B cell (primary cell): ENCODE data around the gene TTYH1. TPM values are rescaled to one million over a fixed set of nuclear protein-coding genes. Genes with fewer than 3 reads are reported as not detected.

ENCODE experiments used
- ATAC-seq: fragments of 200-7000 bp; cut with Tn5 transposase; one replicate; pipeline ENCODE4 v1.10.0; 2021; ENCODE audit warnings: low read depth, mild to moderate bottlenecking, moderate number of reproducible peaks, moderate library complexity
- CTCF ChIA-PET: fragments of 350-600 bp; sonication (Branson Sonifier 250); formaldehyde crosslinking; loops from one replicate; lab custom pipeline; 2021; ENCODE audit warnings: antibody characterized with exemption, inconsistent platforms; lab: Charles Lee
- POLR2A ChIA-PET: fragments of 350-600 bp; sonication (Branson Sonifier 250); formaldehyde crosslinking; loops from one replicate; lab custom pipeline; 2021; ENCODE audit warnings: antibody characterized with exemption; lab: Charles Lee
- DNase-seq: peaks from one replicate; pipeline ENCODE4 v3.0.0; 2013
- H2AFZ ChIP-seq: 2 replicates; pipeline ENCODE4 v1.6.1; 2012; ENCODE audit warnings: mild to moderate bottlenecking, low read depth, low read length; ENCODE audit not compliant: insufficient read depth, poor library complexity, severe bottlenecking
- H3K27ac ChIP-seq, 2 donors: 1 replicate in 1 of 2; 2 replicates in 1 of 2; pipeline ENCODE4 v1.5.1; 2012 to 2013; ENCODE audit warnings: low read length in 2 of 2, mild to moderate bottlenecking in 2 of 2, moderate library complexity in 1 of 2
- H3K27me3 ChIP-seq, 4 experiments: fragments of 200-600 bp in 1 of 4; sonication (generic) in 1 of 4; replicated peaks in 1 of 4; 1 replicate in 2 of 4; 2 replicates in 2 of 4; pipeline versions ENCODE4 v1.6.1 to v1.7.0; 2013 to 2016; ENCODE audit warnings: low read length in 3 of 4, mild to moderate bottlenecking in 2 of 4, mixed read lengths in 1 of 4, moderate library complexity in 1 of 4; ENCODE audit not compliant: insufficient read depth in 4 of 4, control insufficient read depth in 3 of 4; ENCODE audit errors: control extremely low read depth in 1 of 4
- H3K36me3 ChIP-seq, 2 experiments: replicated peaks in 1 of 2; 1 replicate in 1 of 2; 2 replicates in 1 of 2; pipeline versions ENCODE4 v1.6.1 to v1.7.1; 2013; ENCODE audit warnings: low read length in 1 of 2; ENCODE audit not compliant: insufficient read depth in 2 of 2, control insufficient read depth in 1 of 2; ENCODE audit errors: control extremely low read depth in 1 of 2, extremely low read depth in 1 of 2
- H3K4me1 ChIP-seq, 2 donors: fragments of 200-600 bp in 1 of 2; sonication (generic) in 1 of 2; 1 replicate in 1 of 2; 2 replicates in 1 of 2; pipeline versions ENCODE4 v1.5.1 to v1.6.1; 2013 to 2017; ENCODE audit warnings: low read length in 2 of 2; ENCODE audit not compliant: control insufficient read depth in 2 of 2, insufficient read depth in 2 of 2
- H3K4me2 ChIP-seq: replicated peaks from 2 replicates; pipeline ENCODE3; 2012; ENCODE audit warnings: mild to moderate bottlenecking, low read depth, low read length; ENCODE audit not compliant: poor library complexity, severe bottlenecking
- H3K4me3 ChIP-seq, 5 experiments: fragments of 200-600 bp in 1 of 5; sonication (generic) in 1 of 5; 1 replicate in 3 of 5; 2 replicates in 2 of 5; pipeline versions ENCODE4 v1.5.1 to v1.7.0; 2011 to 2016; ENCODE audit warnings: low read length in 4 of 5, mild to moderate bottlenecking in 4 of 5, low read depth in 2 of 5, control low read depth in 1 of 5, moderate library complexity in 1 of 5; ENCODE audit not compliant: insufficient read depth in 1 of 5; ENCODE audit errors: control extremely low read depth in 1 of 5, extremely low read depth in 1 of 5
- H3K79me2 ChIP-seq: fragments of 200-600 bp; sonication (generic); one replicate; pipeline ENCODE4 v1.6.0; 2016; ENCODE audit warnings: low read length; ENCODE audit not compliant: control insufficient read depth, insufficient read depth
- H3K9ac ChIP-seq: fragments of 200-600 bp; sonication (generic); 2 replicates; pipeline ENCODE4 v1.6.1; 2017; ENCODE audit warnings: mild to moderate bottlenecking, low read length, moderate library complexity
- H3K9me3 ChIP-seq, 3 donors: one replicate each; pipeline versions ENCODE4 v1.6.1 to v1.7.1; 2013; ENCODE audit warnings: low read length in 2 of 3; ENCODE audit not compliant: control insufficient read depth in 2 of 3, insufficient read depth in 1 of 3; ENCODE audit errors: control extremely low read depth in 1 of 3
- H4K20me1 ChIP-seq: 2 replicates; pipeline ENCODE4 v1.6.0; 2012; ENCODE audit warnings: mild to moderate bottlenecking, low read length; ENCODE audit not compliant: insufficient read depth, control insufficient read depth, poor library complexity, severe bottlenecking
- H3K27ac Mint-ChIP-seq: one replicate; pipeline ENCODE4 v1.8.0; 2021; ENCODE audit warnings: mixed read lengths
- H3K27me3 Mint-ChIP-seq: one replicate; pipeline ENCODE4 v1.8.0; 2021; ENCODE audit warnings: mixed read lengths
- H3K4me1 Mint-ChIP-seq: one replicate; pipeline ENCODE4 v1.8.0; 2021; ENCODE audit warnings: mixed read lengths
- H3K4me3 Mint-ChIP-seq: one replicate; pipeline ENCODE4 v1.8.0; 2021; ENCODE audit warnings: mixed read lengths
- H3K9me3 Mint-ChIP-seq: one replicate; pipeline ENCODE4 v1.8.0; 2022; ENCODE audit warnings: mixed read lengths; ENCODE audit not compliant: insufficient read depth
- EZH2 ChIP-seq: IDR thresholded peaks from 2 replicates; pipeline ENCODE4 v1.6.1; 2012; ENCODE audit warnings: borderline replicate concordance, low read depth, mild to moderate bottlenecking, moderate library complexity, low read length; ENCODE audit not compliant: insufficient read depth, poor library complexity, severe bottlenecking
- WGBS: methylation state at CpG from one replicate; pipeline ENCODE4 v1.1.5; 2013; ENCODE audit warnings: missing lambda C conversion rate; ENCODE audit not compliant: insufficient coverage; 5-methylcytosine and 5-hydroxymethylcytosine counted together
- intact Hi-C: fragments of 100-400 bp; cut with micrococcal nuclease; formaldehyde crosslinking; loops from one replicate; pipeline ENCODE4 v1.10.0; 2022
- polyA plus RNA-seq: library from polyadenylated mRNA; depleted of rRNA; stranded (reverse); fragments of >200 nt; gene quantifications from 2 replicates; pipeline ENCODE4 v1.2.3, GENCODE V29; 2012
- total RNA-seq, 2 donors: library from RNA; stranded (reverse); fragments of 120-200 nt in 1 of 2; gene quantifications; 1 replicate in 1 of 2; 2 replicates in 1 of 2; pipeline versions ENCODE4 v1.2.3 to v1.2.4, GENCODE V29; 2013 to 2022
- TF ChIP-seq, protein P1 (sequence below): fragments of 200-600 bp; IDR thresholded peaks from one replicate; pipeline ENCODE4 v1.8.0; 2022; ENCODE audit warnings: antibody characterized with exemption, mild to moderate bottlenecking

Gene TTYH1
- total and polyA plus RNA-seq, 2 donors (not counting 1 experiment from before 2014, with no cell fraction given) = not detected

DNA sequence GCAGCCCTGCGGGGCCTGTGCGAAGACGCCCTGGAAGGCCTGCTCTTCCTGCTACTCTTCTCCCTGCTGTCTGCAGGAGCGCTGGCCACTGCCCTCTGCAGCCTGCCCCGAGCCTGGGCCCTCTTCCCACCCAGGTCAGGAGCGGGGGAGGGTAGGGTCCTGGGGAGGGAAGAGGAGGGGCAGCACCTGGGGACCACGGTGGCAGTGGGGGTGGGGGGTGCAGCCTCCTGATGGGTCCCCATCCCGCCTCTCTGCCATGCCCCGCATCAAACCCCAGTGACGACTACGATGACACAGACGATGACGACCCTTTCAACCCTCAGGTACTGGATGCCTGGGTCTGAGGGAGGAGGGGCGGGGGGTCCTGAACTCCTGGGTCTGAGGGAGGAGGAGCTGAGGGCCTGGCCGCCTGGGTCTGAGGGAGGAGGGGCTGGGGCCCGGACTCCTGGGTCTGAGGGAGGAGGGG lies 20.3 kb downstream of the TTYH1 start:
- CTCF ChIA-PET = no interaction called here
- peaks cover 13% of the 10 kb centered on the region for H4K20me1 ChIP-seq
- H3K4me3 ChIP-seq = no peak overlapping the region
- H3K4me3 Mint-ChIP-seq = no peak overlapping the region
- H3K27me3 ChIP-seq = peaks cover 0 to 2% (median 0%) of the 10 kb centered on the region in 4 experiments
- 89% methylated on average over 10 of the region's 16 CpGs for WGBS
- H3K4me2 ChIP-seq = no peak overlapping the region
- peaks cover 4% of the 10 kb centered on the region for H3K27me3 Mint-ChIP-seq
- H3K27ac Mint-ChIP-seq = no peak overlapping the region
- no peak for TF ChIP-seq EZH2
- TF ChIP-seq, protein P1, sequence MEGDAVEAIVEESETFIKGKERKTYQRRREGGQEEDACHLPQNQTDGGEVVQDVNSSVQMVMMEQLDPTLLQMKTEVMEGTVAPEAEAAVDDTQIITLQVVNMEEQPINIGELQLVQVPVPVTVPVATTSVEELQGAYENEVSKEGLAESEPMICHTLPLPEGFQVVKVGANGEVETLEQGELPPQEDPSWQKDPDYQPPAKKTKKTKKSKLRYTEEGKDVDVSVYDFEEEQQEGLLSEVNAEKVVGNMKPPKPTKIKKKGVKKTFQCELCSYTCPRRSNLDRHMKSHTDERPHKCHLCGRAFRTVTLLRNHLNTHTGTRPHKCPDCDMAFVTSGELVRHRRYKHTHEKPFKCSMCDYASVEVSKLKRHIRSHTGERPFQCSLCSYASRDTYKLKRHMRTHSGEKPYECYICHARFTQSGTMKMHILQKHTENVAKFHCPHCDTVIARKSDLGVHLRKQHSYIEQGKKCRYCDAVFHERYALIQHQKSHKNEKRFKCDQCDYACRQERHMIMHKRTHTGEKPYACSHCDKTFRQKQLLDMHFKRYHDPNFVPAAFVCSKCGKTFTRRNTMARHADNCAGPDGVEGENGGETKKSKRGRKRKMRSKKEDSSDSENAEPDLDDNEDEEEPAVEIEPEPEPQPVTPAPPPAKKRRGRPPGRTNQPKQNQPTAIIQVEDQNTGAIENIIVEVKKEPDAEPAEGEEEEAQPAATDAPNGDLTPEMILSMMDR = no peak
- DNase-seq (no peak), ATAC-seq (no peak)
- no peak overlapping the region for H2AFZ ChIP-seq
- no peak overlapping the region for H3K9ac ChIP-seq
- peaks cover 16% of the 10 kb centered on the region for H3K4me1 Mint-ChIP-seq
- no peaks in the 10 kb centered on the region for H3K9me3 ChIP-seq
- POLR2A ChIA-PET = no interaction called here
- H3K36me3 ChIP-seq = peaks cover 1 to 4% of the 10 kb centered on the region in 2 experiments
- peaks cover 17% of the 10 kb centered on the region for H3K79me2 ChIP-seq
- no peaks in the 10 kb centered on the region for H3K9me3 Mint-ChIP-seq
- intact Hi-C loops = no loop called here
- peaks cover 2 to 13% of the 10 kb centered on the region in 2 donors for H3K4me1 ChIP-seq
- no peak overlapping the region for H3K27ac ChIP-seq

DNA sequence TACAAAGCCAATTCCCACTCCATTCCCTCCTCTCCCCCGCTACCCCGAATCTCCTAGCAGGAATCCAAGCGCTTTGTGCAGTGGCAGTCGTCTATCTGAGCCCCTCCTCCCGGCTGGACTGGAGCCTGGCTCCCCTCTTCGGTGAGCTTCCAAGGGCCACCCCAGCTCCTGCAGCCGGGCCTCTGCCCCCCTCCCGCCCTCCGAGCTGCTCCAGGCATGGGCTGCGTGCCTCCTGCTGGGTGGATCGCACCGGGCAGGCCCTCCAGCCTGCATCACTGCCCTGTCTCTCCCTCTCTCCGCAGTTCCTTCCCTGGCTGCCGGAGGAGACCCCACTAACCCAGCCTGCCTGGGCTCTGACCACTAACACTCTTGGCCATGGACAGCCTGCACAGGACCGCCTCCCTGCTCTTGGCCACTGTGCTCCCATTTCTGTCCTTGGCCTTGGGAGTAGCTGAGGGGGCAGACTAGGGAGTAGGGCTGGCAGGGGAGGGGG lies 20.8 kb downstream of the TTYH1 start:
- H3K4me3 ChIP-seq = no peak overlapping the region
- H2AFZ ChIP-seq = no peak overlapping the region
- H3K27me3 Mint-ChIP-seq = peaks cover 3% of the 10 kb centered on the region
- intact Hi-C loops = no loop called here
- ATAC-seq (no peak), DNase-seq (no peak)
- H3K9ac ChIP-seq = no peak overlapping the region
- peaks cover 12% of the 10 kb centered on the region for H3K4me1 Mint-ChIP-seq
- peaks cover 13% of the 10 kb centered on the region for H4K20me1 ChIP-seq
- no peak overlapping the region for H3K4me2 ChIP-seq
- ChIA-PET POLR2A (interaction anchor here (0.7 kb wide), 1 partner anchor 15 kb away, joined by 9 read pairs; no protein-coding TSS in a partner anchor), CTCF (no interaction called here)
- no peak overlapping the region for H3K4me3 Mint-ChIP-seq
- peaks cover 0 to 9% of the 10 kb centered on the region in 2 donors for H3K4me1 ChIP-seq
- H3K36me3 ChIP-seq = peaks cover 1 to 4% of the 10 kb centered on the region in 2 experiments
- H3K79me2 ChIP-seq = peaks cover 17% of the 10 kb centered on the region
- TF ChIP-seq, protein P1 = no peak
- TF ChIP-seq EZH2 = no peak
- no peak overlapping the region for H3K27ac Mint-ChIP-seq
- WGBS = 92% methylated on average over 15 of the region's 15 CpGs
- H3K27me3 ChIP-seq = no peaks in the 10 kb centered on the region
- no peaks in the 10 kb centered on the region for H3K9me3 ChIP-seq
- no peaks in the 10 kb centered on the region for H3K9me3 Mint-ChIP-seq
- no peak overlapping the region for H3K27ac ChIP-seq
